Heart left ventricle (tissue), 16 donors: ENCODE results near the gene MAPKAPK2. TPM values are rescaled to one million over a fixed set of nuclear protein-coding genes. Genes with fewer than 3 reads are reported as not detected.

Source experiments
- ATAC-seq, 4 donors: fragments of 200-7000 bp; cut with Tn5 transposase; one replicate each; pipeline ENCODE4 v1.9.1; 2020 to 2022; ENCODE audit warnings: moderate library complexity in 4 of 4, mild to moderate bottlenecking in 3 of 4, moderate number of reproducible peaks in 1 of 4
- DNase-seq, 5 donors: peaks; one replicate each; pipeline ENCODE4 v3.0.0-alpha.2; 2020
- H3K27ac ChIP-seq, 12 donors: fragments of 200-600 bp; sonication (generic) in 4 of 12; one replicate each; pipeline versions ENCODE4 v1.5.0 to v1.8.0; 2016 to 2022; ENCODE audit warnings: mild to moderate bottlenecking in 2 of 12
- H3K27me3 ChIP-seq, 9 donors: fragments of 200-600 bp; sonication (generic) in 2 of 9; one replicate each; pipeline versions ENCODE4 v1.5.1 to v1.8.0; 2016 to 2022; ENCODE audit warnings: mild to moderate bottlenecking in 3 of 9
- H3K36me3 ChIP-seq, 9 donors: fragments of 200-600 bp; sonication (generic) in 2 of 9; one replicate each; pipeline versions ENCODE4 v1.5.0 to v1.8.0; 2018 to 2022; ENCODE audit warnings: mild to moderate bottlenecking in 2 of 9
- H3K4me1 ChIP-seq, 12 donors: fragments of 200-600 bp; sonication (generic) in 4 of 12; one replicate each; pipeline versions ENCODE4 v1.5.0 to v1.8.0; 2016 to 2022; ENCODE audit warnings: mild to moderate bottlenecking in 3 of 12
- H3K4me3 ChIP-seq, 12 donors: fragments of 200-600 bp; sonication (generic) in 4 of 12; one replicate each; pipeline versions ENCODE4 v1.5.0 to v1.8.0; 2017 to 2022; ENCODE audit warnings: mild to moderate bottlenecking in 9 of 12, moderate library complexity in 4 of 12
- H3K9me3 ChIP-seq, 12 donors: fragments of 200-600 bp; sonication (generic) in 4 of 12; one replicate each; pipeline versions ENCODE4 v1.5.0 to v1.8.0; 2016 to 2022; ENCODE audit warnings: mild to moderate bottlenecking in 1 of 12
- POLR2A ChIP-seq, 2 donors: fragments of 450-650 bp; IDR thresholded peaks; one replicate each; pipeline ENCODE4 v1.6.1; 2017; ENCODE audit warnings: antibody characterized with exemption in 2 of 2, mild to moderate bottlenecking in 2 of 2, moderate library complexity in 2 of 2
- WGBS, 4 donors: extraction: QIAGEN DNeasy Blood & Tissue Kit in 2 of 4; methylation state at CpG; one replicate each; pipeline versions ENCODE4 v1.1.5 to v1.1.7; 2013 to 2018; 5-methylcytosine and 5-hydroxymethylcytosine counted together
- intact Hi-C, 10 donors: fragments of 100-400 bp; cut with DNase I; formaldehyde crosslinking; loops; one replicate each; pipeline versions ENCODE4 v1.11.1 to v1.14.2; 2022
- long read RNA-seq, 3 donors: library from polyadenylated mRNA; unstranded; transcript quantifications; one replicate each; pipeline ENCODE4 v2.0.0, GENCODE V29; 2020 to 2021
- polyA plus RNA-seq, 2 donors: library from polyadenylated mRNA; stranded (reverse); fragments of 200-250 nt; gene quantifications; one replicate each; pipeline ENCODE4 v1.2.3, GENCODE V29; 2013
- total RNA-seq, 9 donors: library from RNA; depleted of rRNA in 2 of 9; stranded (reverse); fragments of >200 nt in 2 of 9; fragmentation: NEBNext Ultra II Directional in 3 of 9; extraction: Animal tissue kit (Norgen Biotek cat#: 25700) in 3 of 9; gene quantifications; one replicate each; pipeline versions ENCODE4 v1.1.0 to v1.2.4, GENCODE V29; 2016 to 2023
- TF ChIP-seq, protein P1 (sequence below), 12 donors: fragments of 200-600 bp; sonication (generic) in 4 of 12; IDR thresholded peaks; one replicate each; pipeline versions ENCODE4 v1.5.0 to v1.8.0; 2018 to 2022; ENCODE audit warnings: antibody characterized with exemption in 12 of 12, mild to moderate bottlenecking in 5 of 12
- donor health status: ischemic (EF 13 %, LVEDD 7.1; RV severe dilation, severe dysfunction).
- donor health status: healthy with polysubstance abuse.
- donor health status: DM: no; HTN: yes; CAD: no.
- donor health status: DM: no; HTN: no; CAD: no.
- donor health status: ischemic (EF 25% LVEDD 6.9; RV normal size, moderate dysfunction).
- donor health status: ischemic (EF 25% LVEDD 5.7; RV mildly dilated, moderate dysfunction).
- donor health status: healthy.
- donor health status: DM: yes; HTN: yes; CAD: no.
- donor health status: ischemic (EF 35%, LVEDD 5.7; RV mildly dilated, moderate dysfunction).
- donor health status: nonischemic (EF 11% LVEDD 7.7; RV severe dilation, severe dysfunction).
- donor health status: DM: yes; HTN: yes; CAD: no.
- donor health status: PGD.
- donor health status: ischemic (EF 29% LVEDD 5.4; RV normal size, mild dysfunction).
- donor health status: nonischemic (EF 23%, LVEDD 6.1; RV moderate dilation, normal function).

Gene MAPKAPK2
- 100 to 1,000 TPM; 163 to 327 (median 223) TPM for total RNA-seq
- 100 to 1,000 TPM; 126 to 227 TPM for polyA plus RNA-seq
- long read RNA-seq, donor 1, transcript MAPKAPK2-202 (10 exons, 2,961 nt) = major isoform, 11 of 69 reads
- long read RNA-seq, donor 1, partial matches to known transcripts = 56 of 69 reads
- long read RNA-seq, donor 1, other reads (novel, unspliced or antisense) = 2 of 69 reads
- long read RNA-seq, donor 2, transcript MAPKAPK2-202 (10 exons, 2,961 nt) = major isoform, 5 of 37 reads
- long read RNA-seq, donor 2, partial matches to known transcripts = 7 of 37 reads
- long read RNA-seq, donor 2, other reads (novel, unspliced or antisense) = 25 of 37 reads
- long read RNA-seq, donor 3, transcript MAPKAPK2-202 (10 exons, 2,961 nt) = major isoform, 17 of 82 reads
- long read RNA-seq, donor 3, partial matches to known transcripts = 4 of 82 reads
- long read RNA-seq, donor 3, other reads (novel, unspliced or antisense) = 61 of 82 reads

DNA sequence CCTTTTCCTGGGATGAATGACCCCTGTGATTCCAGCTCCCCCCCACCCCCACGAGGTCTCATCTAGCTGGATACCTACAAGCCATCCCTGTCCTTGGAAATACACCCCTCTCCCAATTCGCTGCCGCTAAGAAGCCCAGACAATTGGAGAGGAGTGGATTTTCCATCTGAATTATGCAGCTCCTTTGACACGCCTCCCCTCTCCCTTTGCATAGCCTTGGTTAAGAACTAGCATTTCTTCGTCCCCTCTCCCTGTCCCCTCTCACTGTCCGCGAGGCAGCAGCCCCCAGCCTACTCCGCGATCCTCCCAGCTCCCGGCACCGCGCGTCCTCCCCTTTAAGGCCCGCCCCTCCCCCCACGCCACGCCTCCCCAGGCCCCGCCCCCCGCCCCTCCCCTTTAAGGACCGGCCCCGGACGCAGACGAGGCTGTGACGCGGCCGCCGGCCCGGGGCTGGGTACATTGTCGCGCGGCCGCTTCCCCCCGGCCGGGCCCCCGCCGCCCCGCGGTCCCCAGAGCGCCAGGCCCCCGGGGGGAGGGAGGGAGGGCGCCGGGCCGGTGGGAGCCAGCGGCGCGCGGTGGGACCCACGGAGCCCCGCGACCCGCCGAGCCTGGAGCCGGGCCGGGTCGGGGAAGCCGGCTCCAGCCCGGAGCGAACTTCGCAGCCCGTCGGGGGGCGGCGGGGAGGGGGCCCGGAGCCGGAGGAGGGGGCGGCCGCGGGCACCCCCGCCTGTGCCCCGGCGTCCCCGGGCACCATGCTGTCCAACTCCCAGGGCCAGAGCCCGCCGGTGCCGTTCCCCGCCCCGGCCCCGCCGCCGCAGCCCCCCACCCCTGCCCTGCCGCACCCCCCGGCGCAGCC, at the start of gene MAPKAPK2:
MAPKAPK2 (plus strand) TSS at position 428 of the 856 bp plus-strand sequence; CDS start at position 753, 325 bp downstream.
- Histone ChIP-seq H3K4me1 (peaks cover 8 to 60% (median 36%) of the 10 kb centered on the region in 12 donors), H3K4me3 (peak within 1 kb of the TSS; percentile 42 to 97 (median 84)), H3K36me3 (peaks cover 0 to 7% (median 0%) of the 10 kb centered on the region in 9 donors), H3K27ac (peak within 1 kb of the TSS; percentile 90 to 99 (median 98)), H3K9me3 (no peaks in the 10 kb centered on the region), H3K27me3 (no peaks in the 10 kb centered on the region)
- TF ChIP-seq, protein P1, sequence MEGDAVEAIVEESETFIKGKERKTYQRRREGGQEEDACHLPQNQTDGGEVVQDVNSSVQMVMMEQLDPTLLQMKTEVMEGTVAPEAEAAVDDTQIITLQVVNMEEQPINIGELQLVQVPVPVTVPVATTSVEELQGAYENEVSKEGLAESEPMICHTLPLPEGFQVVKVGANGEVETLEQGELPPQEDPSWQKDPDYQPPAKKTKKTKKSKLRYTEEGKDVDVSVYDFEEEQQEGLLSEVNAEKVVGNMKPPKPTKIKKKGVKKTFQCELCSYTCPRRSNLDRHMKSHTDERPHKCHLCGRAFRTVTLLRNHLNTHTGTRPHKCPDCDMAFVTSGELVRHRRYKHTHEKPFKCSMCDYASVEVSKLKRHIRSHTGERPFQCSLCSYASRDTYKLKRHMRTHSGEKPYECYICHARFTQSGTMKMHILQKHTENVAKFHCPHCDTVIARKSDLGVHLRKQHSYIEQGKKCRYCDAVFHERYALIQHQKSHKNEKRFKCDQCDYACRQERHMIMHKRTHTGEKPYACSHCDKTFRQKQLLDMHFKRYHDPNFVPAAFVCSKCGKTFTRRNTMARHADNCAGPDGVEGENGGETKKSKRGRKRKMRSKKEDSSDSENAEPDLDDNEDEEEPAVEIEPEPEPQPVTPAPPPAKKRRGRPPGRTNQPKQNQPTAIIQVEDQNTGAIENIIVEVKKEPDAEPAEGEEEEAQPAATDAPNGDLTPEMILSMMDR (IDR thresholded peaks at IDR 0.05) = no peak
- TF ChIP-seq POLR2A (IDR thresholded peaks at IDR 0.05) = peak in 1 of 2 donors; percentile 53
- ATAC-seq (peak; percentile 59 to 88 (median 77)), DNase-seq (peak; percentile 85 to 91 (median 90))
- WGBS, 4 donors = 0 to 1% (median 1%) methylated on average over 30 to 82 of the region's 82 CpGs
- intact Hi-C loops = loop anchor here in 8 of 10 donors (2.0 to 5.0 kb wide), 4 partner anchors 20 to 43 kb away; no protein-coding TSS in a partner anchor

DNA sequence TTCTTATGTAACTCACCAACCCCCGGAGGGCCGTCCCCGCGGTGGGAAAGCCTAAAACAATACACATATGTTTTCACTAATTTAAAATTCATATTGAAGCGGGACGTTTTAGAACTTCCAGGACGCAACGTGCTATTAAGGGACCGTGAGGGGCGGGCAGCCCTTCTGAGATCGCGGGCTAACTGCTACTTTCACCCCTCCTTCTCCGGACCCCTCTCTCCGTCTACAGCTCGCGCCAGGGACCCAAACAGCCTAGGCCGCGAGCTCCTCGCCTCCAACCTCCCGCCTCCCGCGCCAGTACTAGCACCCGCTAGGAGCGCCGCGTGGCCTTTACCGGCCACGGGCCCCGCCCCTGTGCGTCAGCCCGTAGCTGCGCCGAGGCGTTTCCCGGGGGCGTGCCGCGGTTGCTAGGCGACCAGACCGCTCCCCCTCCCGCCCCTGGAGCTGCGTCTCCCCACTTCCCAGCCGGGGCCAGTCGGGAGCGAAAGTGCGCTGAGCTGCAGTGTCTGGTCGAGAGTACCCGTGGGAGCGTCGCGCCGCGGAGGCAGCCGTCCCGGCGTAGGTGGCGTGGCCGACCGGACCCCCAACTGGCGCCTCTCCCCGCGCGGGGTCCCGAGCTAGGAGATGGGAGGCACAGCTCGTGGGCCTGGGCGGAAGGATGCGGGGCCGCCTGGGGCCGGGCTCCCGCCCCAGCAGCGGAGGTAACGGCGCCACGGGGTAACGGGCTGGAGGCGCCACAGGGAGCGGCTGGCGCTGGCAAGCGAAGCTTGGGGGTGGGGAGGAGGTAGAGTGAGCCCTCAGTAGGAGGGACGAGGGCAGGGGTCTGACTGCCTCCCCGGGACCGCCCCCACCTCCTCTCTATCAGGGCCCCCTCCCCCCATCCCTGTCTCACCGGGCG, 49.4 kb upstream of the MAPKAPK2 start, which contains the start of gene DYRK3:
DYRK3 (plus strand) TSS at position 457 of the 898 bp plus-strand sequence; CDS start at position 625, 168 bp downstream.
- intact Hi-C loops = loop anchor here (1.0 to 10.0 kb wide), 9 partner anchors 29 to 349 kb away; partner anchors contain the start of gene FCAMR (in 1 of the 10)
- Histone ChIP-seq H3K4me1 (peaks cover 0 to 54% (median 26%) of the 10 kb centered on the region in 12 donors), H3K9me3 (no peaks in the 10 kb centered on the region), H3K27ac (peak within 1 kb of the TSS; percentile 19 to 95 (median 89)), H3K36me3 (peaks cover 0 to 16% (median 0%) of the 10 kb centered on the region in 9 donors), H3K27me3 (no peaks in the 10 kb centered on the region), H3K4me3 (peak within 1 kb of the TSS; percentile 73 to 97 (median 90))
- 0 to 2% (median 1%) methylated on average over 37 to 84 of the region's 84 CpGs for WGBS, 4 donors
- peak; percentile 94 to 99 (median 98) for ATAC-seq
- peak; percentile 96 to 97 (median 97) for DNase-seq
- TF ChIP-seq, protein P1 (IDR thresholded peaks at IDR 0.05) = peak in 6 of 12 donors; percentile 9 to 41 (median 29)
- peak; percentile 41 to 99 for TF ChIP-seq POLR2A (IDR thresholded peaks at IDR 0.05)

DNA sequence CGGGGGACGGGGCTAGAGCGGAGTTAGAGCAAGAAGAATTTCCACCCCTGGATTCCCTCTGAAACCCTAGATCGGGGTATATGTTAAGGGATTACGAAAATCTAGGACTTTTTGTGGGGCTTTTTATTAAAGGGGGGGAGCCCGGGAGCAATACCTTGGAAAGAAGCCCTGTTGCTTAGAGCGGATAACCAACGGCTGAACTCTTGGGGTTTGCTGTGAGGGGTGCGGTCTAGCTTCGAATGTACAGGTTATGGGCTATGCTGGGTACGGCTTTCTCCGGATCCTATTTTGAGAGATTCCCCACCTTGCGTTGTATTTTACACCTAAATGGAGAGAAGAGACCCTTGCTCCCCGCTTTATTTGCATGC, 48.7 kb upstream of the MAPKAPK2 start:
- 1 to 6% (median 2%) methylated on average over 13 to 14 of the region's 14 CpGs for WGBS, 4 donors
- H3K27ac ChIP-seq = peak overlapping the region; percentile 19 to 95 (median 89)
- peaks cover 0 to 50% (median 26%) of the 10 kb centered on the region in 12 donors for H3K4me1 ChIP-seq
- DNase-seq (no peak), ATAC-seq (peak in 1 of 4 donors; percentile 2)
- intact Hi-C loops = loop anchor here (1.0 to 10.0 kb wide), 9 partner anchors 28 to 349 kb away; partner anchors contain the start of gene FCAMR (in 1 of the 10)
- no peaks in the 10 kb centered on the region for H3K27me3 ChIP-seq
- TF ChIP-seq POLR2A (IDR thresholded peaks at IDR 0.05) = no peak
- TF ChIP-seq, protein P1 (IDR thresholded peaks at IDR 0.05) = no peak
- H3K9me3 ChIP-seq = no peaks in the 10 kb centered on the region
- peaks cover 0 to 19% (median 0%) of the 10 kb centered on the region in 9 donors for H3K36me3 ChIP-seq
- peak overlapping the region; percentile 73 to 97 (median 90) for H3K4me3 ChIP-seq
